ENCODE results near the gene SSR4.

DNA sequence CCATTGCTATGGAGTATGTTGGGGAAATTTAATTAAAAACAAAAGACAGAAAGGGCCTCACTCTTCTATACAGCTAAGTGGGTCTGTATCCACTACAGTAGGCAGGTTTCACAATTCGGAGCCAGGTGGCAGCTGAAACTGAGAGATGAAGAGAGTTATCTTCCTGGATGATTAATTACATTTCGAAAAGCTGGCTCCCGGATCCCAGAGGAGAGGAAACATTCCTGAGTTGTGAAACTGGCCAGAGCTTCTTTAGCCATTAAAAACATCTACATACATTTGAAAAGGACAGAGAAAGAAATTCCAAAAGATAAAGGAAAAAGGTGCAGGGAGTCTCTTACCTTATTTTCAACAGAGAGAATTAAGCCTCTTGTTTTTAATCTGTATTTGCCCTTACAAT is 51.4 kb downstream of the SSR4 start:
- TF ChIP-seq HDAC6 (IDR thresholded peaks at IDR 0.05; ENCODE audit: low read depth, low read length) (no peak), EZH2 (IDR thresholded peaks at IDR 0.05; ENCODE audit: low read depth, low read length, severe bottlenecking) (no peak)
- TF ChIP-seq, protein P1, sequence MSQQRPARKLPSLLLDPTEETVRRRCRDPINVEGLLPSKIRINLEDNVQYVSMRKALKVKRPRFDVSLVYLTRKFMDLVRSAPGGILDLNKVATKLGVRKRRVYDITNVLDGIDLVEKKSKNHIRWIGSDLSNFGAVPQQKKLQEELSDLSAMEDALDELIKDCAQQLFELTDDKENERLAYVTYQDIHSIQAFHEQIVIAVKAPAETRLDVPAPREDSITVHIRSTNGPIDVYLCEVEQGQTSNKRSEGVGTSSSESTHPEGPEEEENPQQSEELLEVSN (IDR thresholded peaks at IDR 0.05), result no peak

Data from H1 (cell line).